Loucy (cell line): ENCODE data around the gene ETV3.
"Not testable (repeated sequence)": the region's sequence is repeated elsewhere in the genome, so short reads cannot be mapped to it uniquely, and the experiment has no call there.

ENCODE experiments used
- EZH2phosphoT487 ChIP-seq: fragments of 200-600 bp; IDR thresholded peaks from 2 replicates; pipeline ENCODE4 v1.6.1; 2018; ENCODE audit warnings: antibody characterized with exemption, mild to moderate bottlenecking, moderate library complexity, borderline replicate concordance
- TF ChIP-seq, protein P1 (sequence below): fragments of 200-600 bp; sonication (generic); conservative IDR thresholded peaks from 2 replicates; pipeline ENCODE4 v1.5.1; 2014; ENCODE audit warnings: mild to moderate bottlenecking, antibody characterized with exemption, low read length

GRCh38 chr1:157172591-157172990, 34.4 kb upstream of the ETV3 start:
- TF ChIP-seq, protein P1, sequence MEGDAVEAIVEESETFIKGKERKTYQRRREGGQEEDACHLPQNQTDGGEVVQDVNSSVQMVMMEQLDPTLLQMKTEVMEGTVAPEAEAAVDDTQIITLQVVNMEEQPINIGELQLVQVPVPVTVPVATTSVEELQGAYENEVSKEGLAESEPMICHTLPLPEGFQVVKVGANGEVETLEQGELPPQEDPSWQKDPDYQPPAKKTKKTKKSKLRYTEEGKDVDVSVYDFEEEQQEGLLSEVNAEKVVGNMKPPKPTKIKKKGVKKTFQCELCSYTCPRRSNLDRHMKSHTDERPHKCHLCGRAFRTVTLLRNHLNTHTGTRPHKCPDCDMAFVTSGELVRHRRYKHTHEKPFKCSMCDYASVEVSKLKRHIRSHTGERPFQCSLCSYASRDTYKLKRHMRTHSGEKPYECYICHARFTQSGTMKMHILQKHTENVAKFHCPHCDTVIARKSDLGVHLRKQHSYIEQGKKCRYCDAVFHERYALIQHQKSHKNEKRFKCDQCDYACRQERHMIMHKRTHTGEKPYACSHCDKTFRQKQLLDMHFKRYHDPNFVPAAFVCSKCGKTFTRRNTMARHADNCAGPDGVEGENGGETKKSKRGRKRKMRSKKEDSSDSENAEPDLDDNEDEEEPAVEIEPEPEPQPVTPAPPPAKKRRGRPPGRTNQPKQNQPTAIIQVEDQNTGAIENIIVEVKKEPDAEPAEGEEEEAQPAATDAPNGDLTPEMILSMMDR: not testable (repeated sequence)
- TF ChIP-seq EZH2phosphoT487: not testable (repeated sequence)
